GM19193 (cell line): ENCODE data around the gene MPZL1.

Experiments
- POLR2A ChIP-seq: IDR thresholded peaks from 4 replicates; pipeline ENCODE4 v1.6.1; 2011; ENCODE audit not compliant: insufficient read depth, insufficient read length; ENCODE audit errors: extremely low read depth

MPZL1 gene

GRCh38 chr1:167749741-167750140 is 28.0 kb downstream of the MPZL1 start:
- TF ChIP-seq POLR2A: no peak

GRCh38 chr1:167750641-167751040 is 28.9 kb downstream of the MPZL1 start:
- no peak for TF ChIP-seq POLR2A

- no peak for TF ChIP-seq POLR2A
Measured at GRCh38 chr1:167751676-167752075, 29.9 kb downstream of the MPZL1 start.

- no peak for TF ChIP-seq POLR2A
Measured at GRCh38 chr1:167752219-167752985, 30.6 kb downstream of the MPZL1 start.

DNA sequence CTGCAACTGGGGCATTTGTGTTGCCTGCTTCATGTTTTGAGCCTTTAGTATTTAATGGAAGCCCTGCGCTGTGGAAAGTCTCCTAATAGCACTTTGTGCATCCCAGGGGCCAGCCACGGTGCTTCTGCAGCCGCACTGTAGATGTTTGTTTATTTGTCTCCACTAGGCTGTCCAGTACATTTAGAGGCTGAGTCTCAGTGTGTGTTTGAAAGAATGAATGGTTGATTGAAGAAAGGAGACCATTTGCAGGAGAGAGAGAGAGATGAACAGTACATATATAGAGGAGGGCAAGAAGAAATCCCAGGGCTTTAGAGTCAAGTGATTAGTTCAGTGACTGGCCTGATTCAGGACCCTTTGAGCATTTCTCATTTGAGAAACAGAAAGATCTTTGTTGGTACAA is 33.9 kb downstream of the MPZL1 start:
- no peak for TF ChIP-seq POLR2A

DNA sequence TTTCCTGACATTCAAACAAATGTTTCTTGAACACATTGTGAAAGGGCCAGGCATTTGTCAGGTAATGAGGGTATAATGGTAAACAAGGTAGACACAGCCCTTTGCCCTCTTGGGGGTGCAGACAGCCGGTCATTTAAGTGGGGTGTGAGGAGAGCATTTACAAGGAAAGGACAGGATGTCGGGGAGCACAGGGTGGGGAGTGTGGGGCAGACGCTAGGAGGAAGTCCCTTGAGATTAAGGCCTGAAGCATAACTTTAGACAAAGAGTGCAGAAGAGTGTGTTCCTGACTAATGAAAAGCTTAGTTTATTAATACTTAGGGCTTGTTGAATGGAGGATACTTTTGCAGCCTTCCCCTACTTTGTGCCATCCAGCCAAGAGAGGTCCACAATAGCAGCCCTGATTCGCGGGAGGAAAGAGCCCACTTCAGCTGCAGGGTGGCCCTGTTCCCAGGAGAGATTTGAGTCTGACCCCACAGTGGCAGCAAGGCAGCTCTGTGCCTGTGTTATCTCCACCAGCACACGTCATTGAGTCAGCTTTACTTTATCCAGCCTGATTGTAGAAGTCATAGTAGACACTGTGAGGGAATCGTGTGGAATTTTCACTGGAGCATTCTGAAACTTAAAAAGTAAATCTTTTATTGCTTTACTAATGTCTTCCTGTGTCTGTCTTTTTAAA is 35.1 kb downstream of the MPZL1 start:
- TF ChIP-seq POLR2A: no peak

- no peak for TF ChIP-seq POLR2A
Measured at GRCh38 chr1:167757433-167758309, 35.9 kb downstream of the MPZL1 start.

- no peak for TF ChIP-seq POLR2A
Measured at GRCh38 chr1:167761400-167761799, 39.6 kb downstream of the MPZL1 start.

- TF ChIP-seq POLR2A: no peak
Measured at GRCh38 chr1:167762061-167762746, 40.4 kb downstream of the MPZL1 start.

DNA sequence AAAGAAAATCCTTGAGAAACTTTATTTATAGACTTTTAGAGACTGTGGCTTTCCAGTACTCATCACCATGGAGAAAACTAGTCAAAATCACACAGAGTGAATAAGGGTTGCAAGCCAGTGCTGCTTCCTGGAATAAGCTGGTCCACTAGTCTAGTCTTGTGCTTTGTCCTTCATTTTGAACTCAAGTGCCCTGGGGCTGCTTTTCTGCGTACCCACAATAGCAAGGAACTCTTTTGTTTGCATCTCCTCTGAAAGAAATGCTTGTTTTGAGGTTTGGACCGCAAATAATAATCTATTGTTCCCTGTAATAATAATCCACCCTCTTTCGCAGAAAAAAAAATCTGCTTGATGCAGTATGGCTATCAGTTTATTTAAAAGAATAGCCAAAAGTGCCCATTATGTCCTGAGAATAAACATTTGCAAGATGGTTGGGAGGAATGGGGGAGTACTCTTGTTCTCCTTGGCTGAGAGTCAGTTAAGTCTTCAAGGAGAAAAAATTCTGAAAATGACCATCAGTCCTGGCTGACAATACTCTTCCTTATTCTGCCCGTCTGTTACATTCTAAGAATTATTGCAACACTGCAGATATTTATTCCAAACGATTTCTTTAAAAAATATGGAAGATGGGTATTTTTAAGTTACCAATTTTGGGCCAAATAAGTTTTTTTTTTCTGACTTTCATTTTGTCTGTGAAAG is 41.9 kb downstream of the MPZL1 start:
- no peak for TF ChIP-seq POLR2A

- TF ChIP-seq POLR2A: no peak
Measured at GRCh38 chr1:167764458-167765330, 42.9 kb downstream of the MPZL1 start.

DNA sequence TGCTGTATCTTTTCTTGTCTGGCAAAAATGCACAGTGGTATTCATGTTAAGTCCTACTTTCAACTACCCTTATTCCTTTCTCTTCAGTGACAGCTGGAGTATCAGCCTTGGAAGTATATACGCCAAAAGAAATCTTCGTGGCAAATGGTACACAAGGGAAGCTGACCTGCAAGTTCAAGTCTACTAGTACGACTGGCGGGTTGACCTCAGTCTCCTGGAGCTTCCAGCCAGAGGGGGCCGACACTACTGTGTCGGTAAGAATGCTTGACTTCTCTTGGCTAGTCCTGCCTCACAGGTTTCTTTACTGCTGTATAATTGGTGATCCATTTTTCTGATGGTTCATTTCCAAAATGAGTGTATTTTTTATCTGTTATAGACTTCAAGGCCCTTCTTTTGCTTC is 43.7 kb downstream of the MPZL1 start:
- no peak for TF ChIP-seq POLR2A

DNA sequence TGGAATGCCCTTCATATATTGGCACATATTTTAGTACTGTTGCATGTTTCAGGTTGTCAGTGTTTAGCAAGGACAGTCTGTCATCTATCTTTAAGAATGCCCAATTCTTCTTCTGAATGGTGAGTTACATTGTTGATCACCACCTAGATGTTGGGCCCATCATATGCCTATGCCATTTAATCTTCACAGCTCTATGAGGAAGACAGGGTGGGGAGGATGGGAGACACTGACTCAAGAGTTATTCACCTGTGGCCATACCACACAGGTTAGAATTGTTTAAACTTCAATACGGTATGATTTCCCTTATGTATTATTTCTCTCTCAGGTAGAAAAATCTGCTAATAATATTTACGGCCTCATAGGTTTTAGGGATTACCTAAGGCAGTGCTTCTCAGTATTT is 44.8 kb downstream of the MPZL1 start:
- TF ChIP-seq POLR2A: no peak
